ENCODE results near the gene CEP89.
"Not testable (repeated sequence)": the region's sequence is repeated elsewhere in the genome, so short reads cannot be mapped to it uniquely, and the experiment has no call there.

The CEP89 gene

DNA sequence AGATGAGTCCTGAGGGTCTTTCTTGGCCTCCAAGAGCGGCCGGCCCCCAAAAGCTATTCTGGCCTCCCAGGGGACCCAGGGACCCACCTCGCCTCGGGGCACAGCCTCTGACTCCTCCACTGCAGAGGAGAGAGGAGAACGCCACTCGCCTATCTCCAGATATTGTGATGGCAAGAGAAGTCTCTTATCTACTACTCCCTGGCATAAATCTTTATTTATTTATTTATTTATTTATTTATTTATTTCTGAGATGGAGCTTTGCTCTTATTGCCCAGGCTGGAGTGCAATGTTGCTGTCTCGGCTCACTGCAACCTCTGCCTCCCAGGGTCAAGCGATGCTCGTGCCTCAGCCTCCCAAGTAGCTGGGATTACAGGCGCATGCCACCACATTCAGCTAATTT is 113.2 kb downstream of the CEP89 start:
- TF ChIP-seq, protein P1, sequence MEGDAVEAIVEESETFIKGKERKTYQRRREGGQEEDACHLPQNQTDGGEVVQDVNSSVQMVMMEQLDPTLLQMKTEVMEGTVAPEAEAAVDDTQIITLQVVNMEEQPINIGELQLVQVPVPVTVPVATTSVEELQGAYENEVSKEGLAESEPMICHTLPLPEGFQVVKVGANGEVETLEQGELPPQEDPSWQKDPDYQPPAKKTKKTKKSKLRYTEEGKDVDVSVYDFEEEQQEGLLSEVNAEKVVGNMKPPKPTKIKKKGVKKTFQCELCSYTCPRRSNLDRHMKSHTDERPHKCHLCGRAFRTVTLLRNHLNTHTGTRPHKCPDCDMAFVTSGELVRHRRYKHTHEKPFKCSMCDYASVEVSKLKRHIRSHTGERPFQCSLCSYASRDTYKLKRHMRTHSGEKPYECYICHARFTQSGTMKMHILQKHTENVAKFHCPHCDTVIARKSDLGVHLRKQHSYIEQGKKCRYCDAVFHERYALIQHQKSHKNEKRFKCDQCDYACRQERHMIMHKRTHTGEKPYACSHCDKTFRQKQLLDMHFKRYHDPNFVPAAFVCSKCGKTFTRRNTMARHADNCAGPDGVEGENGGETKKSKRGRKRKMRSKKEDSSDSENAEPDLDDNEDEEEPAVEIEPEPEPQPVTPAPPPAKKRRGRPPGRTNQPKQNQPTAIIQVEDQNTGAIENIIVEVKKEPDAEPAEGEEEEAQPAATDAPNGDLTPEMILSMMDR (IDR thresholded peaks at IDR 0.05; ENCODE audit: control insufficient read depth, extremely low read depth, insufficient read depth), result no peak

GRCh38 chr19:32858155-32858554 is 113.6 kb downstream of the CEP89 start:
- H3K4me3 ChIP-seq (ENCODE audit: low read depth, low read length), result no peak overlapping the region
- TF ChIP-seq, protein P1 (IDR thresholded peaks at IDR 0.05; ENCODE audit: control insufficient read depth, extremely low read depth, insufficient read depth), result no peak
- no peak for DNase-seq (ENCODE audit: low read depth)

More for the DNA sequence above, 113.2 kb downstream of the CEP89 start:
- no peak overlapping the region for H3K4me3 ChIP-seq (ENCODE audit: low read depth, low read length)
- no peak for DNase-seq (ENCODE audit: low read depth)

GRCh38 chr19:32857584-32857983 is 114.2 kb downstream of the CEP89 start:
- DNase-seq (ENCODE audit: low read depth), result no peak
- no peak overlapping the region for H3K4me3 ChIP-seq (ENCODE audit: low read depth, low read length)
- TF ChIP-seq, protein P1 (IDR thresholded peaks at IDR 0.05; ENCODE audit: control insufficient read depth, extremely low read depth, insufficient read depth), result no peak

- H3K4me3 ChIP-seq (ENCODE audit: low read depth, low read length); DNase-seq (ENCODE audit: low read depth): not testable (repeated sequence)
These were observed 114.9 kb downstream of the CEP89 start for GRCh38 chr19:32856818-32857217.

DNA sequence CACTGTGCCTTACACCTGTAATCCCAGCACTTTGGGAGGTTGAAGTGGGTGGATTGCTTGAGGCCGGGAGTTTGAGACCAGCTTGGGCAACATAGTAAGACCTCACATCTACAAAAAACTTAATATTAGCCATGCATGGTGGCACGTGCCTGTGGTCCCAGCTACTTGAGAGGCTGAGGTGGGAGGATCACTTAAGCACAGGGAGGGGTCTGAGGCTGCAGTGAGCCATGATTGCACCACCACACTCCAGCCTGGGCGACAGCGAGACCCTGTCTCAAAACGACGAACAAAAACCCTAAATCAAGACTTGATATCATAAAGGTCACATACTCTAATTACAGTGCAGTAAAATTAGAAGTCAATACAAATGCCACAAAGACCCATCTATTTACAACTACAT is 119.5 kb downstream of the CEP89 start:
- DNase-seq (ENCODE audit: low read depth), result no peak
- TF ChIP-seq, protein P1 (IDR thresholded peaks at IDR 0.05; ENCODE audit: control insufficient read depth, extremely low read depth, insufficient read depth), result no peak
- H3K4me3 ChIP-seq (ENCODE audit: low read depth, low read length), result no peak overlapping the region

GRCh38 chr19:32848035-32848434 is 123.7 kb downstream of the CEP89 start:
- not testable (repeated sequence) for H3K4me3 ChIP-seq (ENCODE audit: low read depth, low read length); DNase-seq (ENCODE audit: low read depth)

GRCh38 chr19:32843716-32844245 is 128.0 kb downstream of the CEP89 start:
- no peak for DNase-seq (ENCODE audit: low read depth)
- TF ChIP-seq, protein P1 (IDR thresholded peaks at IDR 0.05; ENCODE audit: control insufficient read depth, extremely low read depth, insufficient read depth), result no peak
- H3K4me3 ChIP-seq (ENCODE audit: low read depth, low read length), result no peak overlapping the region

DNA sequence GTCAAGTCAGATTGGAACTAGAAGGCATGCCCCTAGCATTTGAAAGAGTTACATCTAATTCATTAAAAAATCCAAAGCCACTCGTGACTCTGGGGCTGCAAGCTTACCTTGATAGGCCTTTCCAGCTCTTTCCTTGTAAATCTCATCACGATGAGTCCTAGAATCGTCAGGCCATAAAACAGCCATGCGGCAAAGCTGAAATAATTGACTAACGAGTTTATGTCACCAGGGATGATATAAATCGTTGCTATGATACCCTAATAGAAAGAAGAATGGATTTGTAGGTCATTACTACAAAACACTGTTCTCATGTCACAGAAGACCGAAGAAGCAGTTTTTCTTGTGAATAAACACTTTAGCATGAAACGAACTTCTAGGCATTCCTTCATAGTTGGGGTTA is 129.7 kb downstream of the CEP89 start:
- DNase-seq (ENCODE audit: low read depth), result no peak
- TF ChIP-seq, protein P1 (IDR thresholded peaks at IDR 0.05; ENCODE audit: control insufficient read depth, extremely low read depth, insufficient read depth), result no peak
- no peak overlapping the region for H3K4me3 ChIP-seq (ENCODE audit: low read depth, low read length)
